ENCODE measurements around the gene TEX13D. TPM values are rescaled to one million over a fixed set of nuclear protein-coding genes. Genes with fewer than 3 reads are reported as not detected.

Gene TEX13D
- total RNA-seq, 1 experiment from 2014 or later = not detected

DNA sequence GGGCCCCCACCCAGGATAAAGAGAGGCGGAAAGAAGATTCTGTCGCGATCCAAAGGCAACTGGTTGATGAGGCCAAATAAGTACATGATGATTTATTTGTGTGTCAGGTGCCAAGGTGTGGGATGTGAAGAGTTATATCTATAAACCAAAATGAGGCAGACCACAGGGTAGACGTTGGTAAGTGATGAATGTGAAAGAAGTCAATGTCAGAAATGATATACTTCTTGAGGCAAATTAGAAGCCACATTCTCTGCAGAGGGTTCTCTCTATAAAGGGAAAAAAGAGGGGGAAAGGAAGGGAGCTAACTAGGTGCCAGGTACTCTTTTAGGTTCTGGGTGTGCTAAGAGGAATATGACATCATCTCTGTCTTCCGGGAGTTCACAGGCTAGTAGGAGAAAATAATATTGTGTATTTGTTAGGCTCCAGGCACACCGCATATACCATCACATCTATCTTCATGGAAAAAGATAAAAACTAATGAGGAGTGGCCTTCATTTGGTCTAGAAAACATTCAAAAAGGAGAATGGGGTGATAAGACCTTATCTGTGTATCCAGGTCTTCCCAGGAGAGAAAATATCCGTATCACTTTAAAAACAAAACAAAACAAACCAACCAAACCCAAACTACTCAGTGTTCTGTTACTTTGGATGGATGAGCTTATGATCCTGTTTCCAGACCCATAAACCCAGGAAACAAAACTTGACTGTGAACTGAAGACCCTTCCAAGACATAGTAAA lies 9.1 kb downstream of the TEX13D start:
- POLR2A ChIA-PET (ENCODE audit: unreplicated experiment) = no interaction called here
- BruUV-seq (replicated peaks) = no TSS peak
- H3K79me2 ChIP-seq (ENCODE audit: low read length) = no peaks in the 10 kb centered on the region
- no peak overlapping the region for H3K4me2 ChIP-seq (ENCODE audit: low read length)
- DNase-seq = no peak
- no peaks in the 10 kb centered on the region for H3K36me3 ChIP-seq (ENCODE audit: low read depth, low read length)
- H3F3A ChIP-seq (ENCODE audit: low read length, unreplicated experiment) = no peaks in the 10 kb centered on the region
- no peaks in the 10 kb centered on the region for H3K9me3 ChIP-seq (ENCODE audit: low read length)
- no peaks in the 10 kb centered on the region for H4K20me1 ChIP-seq (ENCODE audit: low read length)
- no peak overlapping the region for H3K9ac ChIP-seq (ENCODE audit: low read length)
- H2AFZ ChIP-seq (ENCODE audit: low read length) = no peak overlapping the region
- intact Hi-C loops (cut with micrococcal nuclease) = no loop called here
- no peak overlapping the region for H3K27ac ChIP-seq (ENCODE audit: low read length)
- TF ChIP-seq EZH2 (IDR thresholded peaks at IDR 0.05; ENCODE audit: low read length, unreplicated experiment) (no peak), EZH2phosphoT487 (IDR thresholded peaks at IDR 0.05; ENCODE audit: borderline replicate concordance, low read length) (no peak)
- TF ChIP-seq, protein P1, sequence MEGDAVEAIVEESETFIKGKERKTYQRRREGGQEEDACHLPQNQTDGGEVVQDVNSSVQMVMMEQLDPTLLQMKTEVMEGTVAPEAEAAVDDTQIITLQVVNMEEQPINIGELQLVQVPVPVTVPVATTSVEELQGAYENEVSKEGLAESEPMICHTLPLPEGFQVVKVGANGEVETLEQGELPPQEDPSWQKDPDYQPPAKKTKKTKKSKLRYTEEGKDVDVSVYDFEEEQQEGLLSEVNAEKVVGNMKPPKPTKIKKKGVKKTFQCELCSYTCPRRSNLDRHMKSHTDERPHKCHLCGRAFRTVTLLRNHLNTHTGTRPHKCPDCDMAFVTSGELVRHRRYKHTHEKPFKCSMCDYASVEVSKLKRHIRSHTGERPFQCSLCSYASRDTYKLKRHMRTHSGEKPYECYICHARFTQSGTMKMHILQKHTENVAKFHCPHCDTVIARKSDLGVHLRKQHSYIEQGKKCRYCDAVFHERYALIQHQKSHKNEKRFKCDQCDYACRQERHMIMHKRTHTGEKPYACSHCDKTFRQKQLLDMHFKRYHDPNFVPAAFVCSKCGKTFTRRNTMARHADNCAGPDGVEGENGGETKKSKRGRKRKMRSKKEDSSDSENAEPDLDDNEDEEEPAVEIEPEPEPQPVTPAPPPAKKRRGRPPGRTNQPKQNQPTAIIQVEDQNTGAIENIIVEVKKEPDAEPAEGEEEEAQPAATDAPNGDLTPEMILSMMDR (conservative IDR thresholded peaks at IDR 0.05; ENCODE audit: low read depth, low read length) = no peak
- no peaks in the 10 kb centered on the region for H3K4me1 ChIP-seq (ENCODE audit: insufficient read depth, low read length)
- ATAC-seq = no peak
- H3K9me2 ChIP-seq (replicated peaks; ENCODE audit: low read length) = no peaks in the 10 kb centered on the region
- H3K4me3 ChIP-seq (ENCODE audit: low read length) = no peak overlapping the region
- no peaks in the 10 kb centered on the region for H3K27me3 ChIP-seq (ENCODE audit: low read length)
- CTCF ChIA-PET = no interaction called here

DNA sequence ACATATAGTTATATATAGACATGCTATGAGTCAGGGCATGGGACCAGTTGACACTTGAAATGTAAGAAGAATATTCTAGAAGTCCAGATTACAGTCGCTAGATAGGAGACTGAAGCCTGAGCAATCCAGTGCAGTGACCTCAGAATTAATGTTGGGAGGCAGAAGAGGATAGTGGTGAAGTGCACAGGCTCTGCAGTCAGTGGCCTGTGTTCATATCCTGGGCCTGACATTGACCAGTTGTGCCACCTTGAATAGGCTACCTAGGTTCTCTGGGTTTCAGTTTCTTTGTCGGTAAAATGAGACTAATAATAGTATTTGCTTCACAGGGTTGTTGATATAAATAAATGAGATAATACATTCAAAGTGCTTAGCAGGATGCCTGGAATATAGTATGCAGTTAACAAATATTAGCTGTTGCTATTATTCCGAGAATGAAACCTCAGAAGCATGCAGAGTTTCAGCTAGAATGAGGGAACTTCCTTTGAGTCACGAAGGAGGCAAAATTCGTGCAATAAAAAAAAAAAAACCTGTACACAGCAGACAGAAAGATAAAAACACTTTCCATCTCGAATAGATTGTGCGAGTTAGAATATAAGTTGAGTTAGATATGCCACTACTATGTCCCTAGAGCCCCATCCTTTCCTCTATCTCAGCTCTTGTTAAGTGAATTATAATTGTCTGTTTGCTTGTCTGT lies 9.9 kb downstream of the TEX13D start:
- ChIA-PET POLR2A (ENCODE audit: unreplicated experiment) (no interaction called here), CTCF (no interaction called here)
- no peaks in the 10 kb centered on the region for H3K27me3 ChIP-seq (ENCODE audit: low read length)
- no peaks in the 10 kb centered on the region for H3K79me2 ChIP-seq (ENCODE audit: low read length)
- intact Hi-C loops (cut with micrococcal nuclease) = no loop called here
- H4K20me1 ChIP-seq (ENCODE audit: low read length) = no peaks in the 10 kb centered on the region
- no peaks in the 10 kb centered on the region for H3K9me3 ChIP-seq (ENCODE audit: low read length)
- H3K9ac ChIP-seq (ENCODE audit: low read length) = no peak overlapping the region
- ATAC-seq = no peak
- H3F3A ChIP-seq (ENCODE audit: low read length, unreplicated experiment) = no peaks in the 10 kb centered on the region
- H3K36me3 ChIP-seq (ENCODE audit: low read depth, low read length) = no peaks in the 10 kb centered on the region
- H3K4me3 ChIP-seq (ENCODE audit: low read length) = no peak overlapping the region
- no TSS peak for BruUV-seq (replicated peaks)
- H2AFZ ChIP-seq (ENCODE audit: low read length) = no peak overlapping the region
- DNase-seq = no peak
- no peak overlapping the region for H3K4me2 ChIP-seq (ENCODE audit: low read length)
- H3K4me1 ChIP-seq (ENCODE audit: insufficient read depth, low read length) = no peaks in the 10 kb centered on the region
- H3K9me2 ChIP-seq (replicated peaks; ENCODE audit: low read length) = no peaks in the 10 kb centered on the region
- TF ChIP-seq EZH2phosphoT487 (IDR thresholded peaks at IDR 0.05; ENCODE audit: borderline replicate concordance, low read length) = no peak
- no peak overlapping the region for H3K27ac ChIP-seq (ENCODE audit: low read length)

DNA sequence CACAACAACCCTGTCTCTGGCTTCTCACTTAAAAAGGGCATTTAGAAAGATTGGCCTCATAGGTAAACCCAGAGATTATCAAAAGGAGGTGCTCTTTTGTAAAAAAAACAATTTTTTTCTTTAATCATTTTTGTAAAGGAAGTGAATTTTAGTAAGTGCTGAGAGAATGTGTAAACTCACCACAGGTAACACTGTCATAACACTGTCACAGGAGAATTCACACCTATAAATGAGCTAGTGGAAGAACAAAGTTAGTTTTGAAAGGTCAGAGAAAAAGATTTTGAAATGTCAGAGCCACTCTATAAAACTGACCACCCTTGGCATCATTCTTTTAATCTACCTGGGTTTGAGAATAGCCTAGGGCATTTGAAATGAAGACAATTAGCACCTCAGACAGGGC lies 10.6 kb downstream of the TEX13D start:
- Histone ChIP-seq H3K36me3 (ENCODE audit: low read depth, low read length) (no peaks in the 10 kb centered on the region), H3K79me2 (ENCODE audit: low read length) (no peaks in the 10 kb centered on the region), H3K9me3 (ENCODE audit: low read length) (no peaks in the 10 kb centered on the region), H3K27me3 (ENCODE audit: low read length) (no peaks in the 10 kb centered on the region), H3F3A (ENCODE audit: low read length, unreplicated experiment) (no peaks in the 10 kb centered on the region), H3K27ac (ENCODE audit: low read length) (no peak overlapping the region), H2AFZ (ENCODE audit: low read length) (no peak overlapping the region), H3K4me1 (ENCODE audit: insufficient read depth, low read length) (no peaks in the 10 kb centered on the region), H3K9me2 (replicated peaks; ENCODE audit: low read length) (no peaks in the 10 kb centered on the region), H3K9ac (ENCODE audit: low read length) (no peak overlapping the region), H3K4me2 (ENCODE audit: low read length) (no peak overlapping the region), H4K20me1 (ENCODE audit: low read length) (no peaks in the 10 kb centered on the region), H3K4me3 (ENCODE audit: low read length) (no peak overlapping the region)
- no TSS peak for BruUV-seq (replicated peaks)
- DNase-seq (no peak), ATAC-seq (no peak)
- no peak for TF ChIP-seq EZH2phosphoT487 (IDR thresholded peaks at IDR 0.05; ENCODE audit: borderline replicate concordance, low read length)
- TF ChIP-seq, protein P1 (conservative IDR thresholded peaks at IDR 0.05; ENCODE audit: low read depth, low read length) = no peak
- TF ChIP-seq EZH2 (IDR thresholded peaks at IDR 0.05; ENCODE audit: low read length, unreplicated experiment) = no peak
- ChIA-PET POLR2A (ENCODE audit: unreplicated experiment) (no interaction called here), CTCF (no interaction called here)
- intact Hi-C loops (cut with micrococcal nuclease) = no loop called here

Measured in PC-3 (cell line).